Breast epithelium (tissue), 3 donors: ENCODE measurements around the gene BICC1.

Source experiments
- POLR2A ChIP-seq: fragments of 450-650 bp; IDR thresholded peaks from one replicate; pipeline ENCODE4 v1.6.1; 2016; ENCODE audit warnings: antibody characterized with exemption, mild to moderate bottlenecking, moderate library complexity
- TF ChIP-seq, protein P1 (sequence below), 3 donors: fragments of 450-650 bp; IDR thresholded peaks; one replicate each; pipeline ENCODE4 v1.5.1; 2016 to 2017; ENCODE audit warnings: antibody characterized with exemption in 3 of 3, mild to moderate bottlenecking in 3 of 3, moderate library complexity in 3 of 3

DNA sequence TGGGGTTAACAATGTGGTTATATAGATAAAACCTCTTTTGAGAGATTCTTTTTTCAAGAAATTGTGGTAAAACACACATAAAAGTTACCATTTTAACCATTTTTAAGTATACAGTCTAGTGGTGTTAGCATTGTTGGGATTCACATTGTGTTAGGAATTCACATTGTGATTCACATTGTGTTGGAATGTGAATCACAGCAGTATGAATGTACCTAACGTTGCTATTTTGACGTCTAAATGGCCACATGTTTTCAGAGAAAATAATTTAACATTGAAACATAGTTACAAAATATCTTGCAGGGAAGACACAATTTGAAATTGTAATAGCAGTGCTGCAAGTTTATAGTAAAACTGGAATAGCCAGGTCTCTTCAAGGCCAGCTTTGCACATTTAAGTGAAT lies 129.0 kb downstream of the BICC1 start:
- TF ChIP-seq POLR2A, result no peak
- TF ChIP-seq, protein P1, sequence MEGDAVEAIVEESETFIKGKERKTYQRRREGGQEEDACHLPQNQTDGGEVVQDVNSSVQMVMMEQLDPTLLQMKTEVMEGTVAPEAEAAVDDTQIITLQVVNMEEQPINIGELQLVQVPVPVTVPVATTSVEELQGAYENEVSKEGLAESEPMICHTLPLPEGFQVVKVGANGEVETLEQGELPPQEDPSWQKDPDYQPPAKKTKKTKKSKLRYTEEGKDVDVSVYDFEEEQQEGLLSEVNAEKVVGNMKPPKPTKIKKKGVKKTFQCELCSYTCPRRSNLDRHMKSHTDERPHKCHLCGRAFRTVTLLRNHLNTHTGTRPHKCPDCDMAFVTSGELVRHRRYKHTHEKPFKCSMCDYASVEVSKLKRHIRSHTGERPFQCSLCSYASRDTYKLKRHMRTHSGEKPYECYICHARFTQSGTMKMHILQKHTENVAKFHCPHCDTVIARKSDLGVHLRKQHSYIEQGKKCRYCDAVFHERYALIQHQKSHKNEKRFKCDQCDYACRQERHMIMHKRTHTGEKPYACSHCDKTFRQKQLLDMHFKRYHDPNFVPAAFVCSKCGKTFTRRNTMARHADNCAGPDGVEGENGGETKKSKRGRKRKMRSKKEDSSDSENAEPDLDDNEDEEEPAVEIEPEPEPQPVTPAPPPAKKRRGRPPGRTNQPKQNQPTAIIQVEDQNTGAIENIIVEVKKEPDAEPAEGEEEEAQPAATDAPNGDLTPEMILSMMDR (IDR thresholded peaks at IDR 0.05), result no peak
